Memory B cell (primary cell): Measurements from ENCODE around the gene GPR158.

ENCODE experiments used
- ATAC-seq: fragments of 150-1000 bp; cut with Tn5 transposase; 2 replicates; pipeline ENCODE4 v1.10.0; 2021; ENCODE audit warnings: low read depth, mild to moderate bottlenecking, moderate library complexity
- DNase-seq, 2 donors: peaks; one replicate each; pipeline ENCODE4 v3.0.0; 2022; ENCODE audit warnings: low spot score in 2 of 2
- H3K27ac Mint-ChIP-seq: one replicate; pipeline ENCODE4 v1.8.0; 2022; ENCODE audit warnings: mild to moderate bottlenecking, moderate library complexity, mixed read lengths
- H3K27me3 Mint-ChIP-seq: one replicate; pipeline ENCODE4 v1.8.0; 2022; ENCODE audit warnings: mixed read lengths
- H3K36me3 Mint-ChIP-seq: one replicate; pipeline ENCODE4 v1.8.0; 2022; ENCODE audit warnings: mild to moderate bottlenecking, mixed read lengths
- H3K4me1 Mint-ChIP-seq: one replicate; pipeline ENCODE4 v1.8.0; 2022; ENCODE audit warnings: mixed read lengths
- H3K4me3 Mint-ChIP-seq: one replicate; pipeline ENCODE4 v1.8.0; 2022; ENCODE audit warnings: mild to moderate bottlenecking, moderate library complexity, mixed read lengths
- H3K9me3 Mint-ChIP-seq: one replicate; pipeline ENCODE4 v1.8.0; 2022; ENCODE audit warnings: mixed read lengths

The GPR158 gene

DNA sequence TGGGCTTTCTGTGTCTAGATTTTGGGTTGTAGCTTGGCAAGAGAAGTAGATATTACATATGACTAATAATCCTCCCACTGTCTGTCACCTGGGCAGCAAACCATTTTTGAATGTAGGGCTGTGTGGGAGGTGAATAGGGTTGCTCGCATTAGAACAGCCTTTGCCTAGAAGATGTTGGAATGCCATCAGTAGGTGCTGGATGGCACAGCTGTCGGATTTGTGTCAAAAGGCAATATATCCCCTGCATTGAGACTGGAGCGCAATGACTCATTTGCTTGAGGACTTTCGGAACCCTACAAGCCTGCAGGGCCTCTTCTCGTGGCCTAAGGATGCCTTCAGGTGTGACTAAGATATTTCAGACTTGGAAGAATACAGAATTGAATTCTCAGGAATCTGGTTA, 323.8 kb downstream of the GPR158 start:
- H3K4me1 Mint-ChIP-seq: no peaks in the 10 kb centered on the region
- no peak overlapping the region for H3K4me3 Mint-ChIP-seq
- no peaks in the 10 kb centered on the region for H3K36me3 Mint-ChIP-seq
- ATAC-seq: no peak
- H3K27ac Mint-ChIP-seq: no peak overlapping the region
- peaks cover 2% of the 10 kb centered on the region for H3K9me3 Mint-ChIP-seq
- peaks cover 1% of the 10 kb centered on the region for H3K27me3 Mint-ChIP-seq
- DNase-seq: no peak

DNA sequence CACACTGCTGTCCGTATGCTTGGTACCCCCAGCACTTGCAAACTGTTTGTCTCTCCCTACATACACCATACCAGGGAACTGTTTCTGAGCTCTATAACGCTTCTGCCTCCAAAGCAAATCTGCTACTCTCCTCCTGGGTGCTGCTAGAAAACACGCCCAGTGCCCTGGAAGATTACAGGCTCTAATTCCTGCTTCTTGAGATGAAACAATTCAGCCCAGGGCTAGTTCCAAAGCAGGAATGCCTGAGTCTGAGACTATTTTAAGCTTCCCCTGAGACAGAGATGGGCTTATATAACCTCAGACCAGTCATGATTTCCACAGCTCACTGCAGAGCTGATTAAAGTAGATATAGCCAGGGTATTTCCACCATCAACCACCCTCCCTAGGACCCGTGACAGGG, 327.1 kb downstream of the GPR158 start:
- Mint-ChIP-seq H3K27me3 (peaks cover 1% of the 10 kb centered on the region), H3K4me3 (no peak overlapping the region), H3K36me3 (no peaks in the 10 kb centered on the region), H3K9me3 (peaks cover 2% of the 10 kb centered on the region), H3K27ac (no peak overlapping the region), H3K4me1 (no peaks in the 10 kb centered on the region)
- no peak for ATAC-seq
- DNase-seq: no peak

DNA sequence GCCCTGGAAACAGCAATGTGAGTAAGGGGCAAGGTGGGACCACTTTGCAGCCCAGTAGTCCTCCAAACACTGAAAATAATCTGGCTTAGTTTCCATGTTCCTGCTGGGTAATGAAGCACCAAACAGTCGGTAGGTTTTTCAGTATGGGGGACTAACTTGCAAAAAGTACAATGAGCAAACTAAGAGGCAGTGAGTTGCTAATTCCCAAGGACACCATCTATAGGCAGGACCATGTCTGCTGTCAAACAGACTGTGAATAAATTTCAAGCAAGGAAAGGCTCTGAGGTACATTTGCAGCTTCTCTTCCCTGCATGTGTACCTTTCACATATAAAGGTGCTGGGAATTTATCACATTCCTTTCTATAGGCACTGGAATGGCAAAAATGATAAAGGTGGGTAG, 327.7 kb downstream of the GPR158 start:
- Mint-ChIP-seq H3K9me3 (peaks cover 2% of the 10 kb centered on the region), H3K4me3 (no peak overlapping the region), H3K36me3 (no peaks in the 10 kb centered on the region), H3K27ac (no peak overlapping the region), H3K4me1 (no peaks in the 10 kb centered on the region), H3K27me3 (peaks cover 1% of the 10 kb centered on the region)
- DNase-seq: no peak
- ATAC-seq: no peak

GRCh38 chr10:25504306-25504705, 329.5 kb downstream of the GPR158 start:
- H3K36me3 Mint-ChIP-seq: no peaks in the 10 kb centered on the region
- DNase-seq (no peak), ATAC-seq (no peak)
- peaks cover 1% of the 10 kb centered on the region for H3K27me3 Mint-ChIP-seq
- no peak overlapping the region for H3K4me3 Mint-ChIP-seq
- H3K27ac Mint-ChIP-seq: no peak overlapping the region
- peaks cover 2% of the 10 kb centered on the region for H3K9me3 Mint-ChIP-seq
- no peaks in the 10 kb centered on the region for H3K4me1 Mint-ChIP-seq

GRCh38 chr10:25504838-25505237, 330.0 kb downstream of the GPR158 start:
- H3K27me3 Mint-ChIP-seq: no peaks in the 10 kb centered on the region
- H3K36me3 Mint-ChIP-seq: no peaks in the 10 kb centered on the region
- H3K27ac Mint-ChIP-seq: no peak overlapping the region
- no peaks in the 10 kb centered on the region for H3K9me3 Mint-ChIP-seq
- ATAC-seq (no peak), DNase-seq (no peak)
- H3K4me3 Mint-ChIP-seq: no peak overlapping the region
- no peaks in the 10 kb centered on the region for H3K4me1 Mint-ChIP-seq

DNA sequence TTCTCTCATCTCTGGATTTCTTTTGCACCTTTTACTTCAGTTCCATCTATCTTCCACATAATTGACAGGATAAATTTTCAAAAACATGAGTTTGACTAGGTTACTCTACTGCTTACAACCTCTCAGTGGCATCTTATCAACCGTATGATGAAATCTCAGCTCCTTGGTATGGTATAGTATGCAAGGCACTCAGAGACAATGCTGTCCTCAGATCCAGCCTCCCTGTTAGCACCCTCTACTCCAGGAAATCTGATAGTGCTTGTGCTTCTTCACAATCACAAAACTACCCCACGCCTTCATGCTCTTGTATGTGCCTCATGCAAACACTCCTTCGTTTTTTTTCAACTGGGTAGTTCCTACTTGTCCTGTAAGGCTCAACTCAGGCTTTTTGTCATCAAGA, 330.7 kb downstream of the GPR158 start:
- Mint-ChIP-seq H3K36me3 (no peaks in the 10 kb centered on the region), H3K27me3 (no peaks in the 10 kb centered on the region), H3K4me1 (no peaks in the 10 kb centered on the region), H3K4me3 (no peak overlapping the region), H3K9me3 (no peaks in the 10 kb centered on the region), H3K27ac (no peak overlapping the region)
- no peak for DNase-seq
- no peak for ATAC-seq

- H3K4me3 Mint-ChIP-seq: no peak overlapping the region
- H3K27me3 Mint-ChIP-seq: no peaks in the 10 kb centered on the region
- no peaks in the 10 kb centered on the region for H3K36me3 Mint-ChIP-seq
- no peaks in the 10 kb centered on the region for H3K4me1 Mint-ChIP-seq
- DNase-seq (no peak), ATAC-seq (no peak)
- peaks cover 3% of the 10 kb centered on the region for H3K9me3 Mint-ChIP-seq
- H3K27ac Mint-ChIP-seq: no peak overlapping the region
These were observed 332.1 kb downstream of the GPR158 start for GRCh38 chr10:25506821-25507335.

DNA sequence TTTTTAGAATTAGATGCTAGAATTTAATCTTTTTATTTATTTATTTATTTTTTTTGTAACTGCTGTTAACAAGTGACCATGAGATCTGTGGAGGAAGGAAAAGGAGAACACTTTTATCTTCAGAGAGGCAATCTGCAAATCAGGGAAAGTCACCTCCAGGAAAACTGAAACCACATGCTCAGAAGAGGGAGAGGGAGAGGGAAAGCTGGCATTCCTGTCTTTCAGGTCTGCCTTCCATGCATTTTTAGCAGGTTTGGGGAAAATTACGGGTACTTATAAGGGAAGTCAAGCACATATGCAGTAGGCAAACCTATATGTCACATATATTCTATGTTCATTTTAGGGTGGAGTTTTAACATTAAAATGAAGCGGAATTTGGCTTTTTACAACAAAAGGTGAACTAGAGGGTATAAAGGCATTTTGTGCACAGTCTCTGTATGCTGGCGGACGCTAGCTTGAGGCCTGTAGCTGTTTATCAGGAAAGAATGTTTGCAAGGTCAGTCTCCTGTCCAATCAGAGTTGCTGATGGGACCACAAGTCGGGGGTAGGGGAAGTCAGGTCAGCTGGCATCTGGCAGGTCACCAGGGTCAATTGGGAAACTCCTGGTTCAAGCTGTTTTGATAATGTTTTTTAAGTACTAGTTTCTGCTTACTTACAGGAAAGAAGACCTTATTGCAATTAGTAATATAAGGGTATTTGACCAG, 333.5 kb downstream of the GPR158 start:
- no peak overlapping the region for H3K27ac Mint-ChIP-seq

GRCh38 chr10:25509151-25509550, 334.4 kb downstream of the GPR158 start:
- DNase-seq: no peak
- Mint-ChIP-seq H3K9me3 (peaks cover 8% of the 10 kb centered on the region), H3K27ac (no peak overlapping the region), H3K4me1 (no peaks in the 10 kb centered on the region), H3K4me3 (no peak overlapping the region), H3K36me3 (no peaks in the 10 kb centered on the region), H3K27me3 (no peaks in the 10 kb centered on the region)
- no peak for ATAC-seq

More for the DNA sequence above, 333.5 kb downstream of the GPR158 start:
- no peak for ATAC-seq
- no peak overlapping the region for H3K4me3 Mint-ChIP-seq
- no peaks in the 10 kb centered on the region for H3K4me1 Mint-ChIP-seq
- no peaks in the 10 kb centered on the region for H3K36me3 Mint-ChIP-seq
- DNase-seq: no peak
- H3K9me3 Mint-ChIP-seq: peaks cover 5% of the 10 kb centered on the region
- no peaks in the 10 kb centered on the region for H3K27me3 Mint-ChIP-seq

GRCh38 chr10:25522294-25522693, 347.5 kb downstream of the GPR158 start:
- Mint-ChIP-seq H3K36me3 (no peaks in the 10 kb centered on the region), H3K4me3 (no peak overlapping the region), H3K27me3 (peaks cover 2% of the 10 kb centered on the region), H3K27ac (no peak overlapping the region), H3K4me1 (no peaks in the 10 kb centered on the region), H3K9me3 (no peaks in the 10 kb centered on the region)
- DNase-seq: no peak
- ATAC-seq: no peak

DNA sequence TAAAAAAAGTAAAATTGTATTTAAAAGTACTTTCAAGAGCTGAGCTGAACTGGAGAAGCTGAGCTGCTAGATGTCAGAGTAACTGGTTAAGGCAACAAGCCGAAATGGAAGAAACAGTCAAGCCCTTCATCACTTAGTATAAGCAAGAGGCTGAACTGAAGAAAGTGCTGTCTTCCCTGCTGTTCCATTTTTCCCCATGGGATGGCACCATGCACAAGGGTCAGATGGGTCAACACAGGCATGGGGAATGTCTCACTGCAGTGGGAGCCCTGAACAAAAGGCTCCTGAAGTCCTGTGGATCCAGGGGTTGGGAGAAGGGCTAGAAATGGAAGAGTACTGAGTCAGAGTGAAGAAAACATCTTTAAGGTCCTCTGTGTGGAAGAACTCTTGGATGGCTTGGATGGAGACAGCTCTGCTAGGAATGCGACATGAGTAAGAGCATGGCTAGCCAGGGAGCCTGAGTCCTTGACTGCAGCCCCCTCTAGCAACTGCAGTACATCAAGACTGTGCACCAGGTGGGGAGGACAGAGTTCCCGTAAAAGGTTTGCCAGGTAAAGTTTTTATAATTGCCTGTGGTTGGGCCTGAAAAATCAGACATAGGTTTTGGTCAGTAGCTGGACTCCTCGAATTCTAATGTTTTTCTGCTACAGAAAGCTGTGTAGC, 348.3 kb downstream of the GPR158 start:
- no peak for DNase-seq
- Mint-ChIP-seq H3K4me3 (no peak overlapping the region), H3K36me3 (no peaks in the 10 kb centered on the region), H3K9me3 (no peaks in the 10 kb centered on the region), H3K4me1 (no peaks in the 10 kb centered on the region), H3K27me3 (peaks cover 2% of the 10 kb centered on the region), H3K27ac (no peak overlapping the region)
- ATAC-seq: no peak

DNA sequence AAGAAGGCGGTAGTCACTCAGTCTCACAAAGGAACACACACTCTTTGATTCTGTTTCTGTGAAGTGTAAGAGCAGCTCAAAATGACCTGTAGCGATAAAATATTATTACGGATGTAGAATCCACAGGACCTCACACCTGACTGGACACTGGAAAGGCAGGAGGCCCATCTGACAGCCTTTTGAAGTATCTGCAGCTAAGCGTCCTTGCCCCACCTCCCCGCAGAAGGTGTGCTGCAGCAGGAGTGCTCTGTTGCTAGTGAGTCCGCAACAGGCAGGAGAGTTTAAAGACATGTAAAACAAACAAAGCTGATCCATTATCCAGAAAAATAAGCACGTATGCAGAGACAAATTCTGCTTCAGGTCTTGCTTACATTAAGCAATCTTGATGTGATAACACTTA, 355.5 kb downstream of the GPR158 start:
- Mint-ChIP-seq H3K4me1 (no peaks in the 10 kb centered on the region), H3K9me3 (no peaks in the 10 kb centered on the region), H3K4me3 (no peak overlapping the region), H3K27ac (no peak overlapping the region), H3K27me3 (no peaks in the 10 kb centered on the region), H3K36me3 (no peaks in the 10 kb centered on the region)
- ATAC-seq: no peak
- no peak for DNase-seq

DNA sequence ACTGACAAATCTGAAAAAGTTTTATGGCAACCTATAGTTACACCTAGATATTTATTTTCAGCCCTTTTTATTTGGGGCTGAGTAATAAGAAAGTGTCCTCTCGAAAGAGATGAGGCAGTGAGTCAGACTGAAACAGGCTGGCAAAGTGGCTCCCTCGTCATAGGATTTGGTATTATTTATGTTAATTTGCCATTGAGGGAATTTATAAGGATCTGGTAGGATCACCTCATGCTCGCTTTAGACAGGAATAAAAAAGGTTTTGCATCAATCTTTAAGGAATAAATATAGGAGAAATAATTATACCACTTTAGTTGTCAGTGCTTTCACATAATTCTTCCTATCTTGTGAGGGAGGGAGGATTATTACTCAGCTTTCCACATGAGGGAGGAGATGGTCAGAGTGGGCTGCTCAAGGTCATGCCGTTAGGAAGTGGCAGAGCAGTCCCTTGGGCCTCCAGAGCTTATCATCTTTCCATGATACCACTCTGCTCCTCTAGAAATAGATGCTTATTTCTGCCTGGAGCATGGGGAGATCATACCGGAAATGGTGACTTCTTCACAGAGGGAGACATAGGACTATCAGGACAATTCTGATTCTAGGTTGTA, 356.8 kb downstream of the GPR158 start:
- no peaks in the 10 kb centered on the region for H3K4me1 Mint-ChIP-seq

DNA sequence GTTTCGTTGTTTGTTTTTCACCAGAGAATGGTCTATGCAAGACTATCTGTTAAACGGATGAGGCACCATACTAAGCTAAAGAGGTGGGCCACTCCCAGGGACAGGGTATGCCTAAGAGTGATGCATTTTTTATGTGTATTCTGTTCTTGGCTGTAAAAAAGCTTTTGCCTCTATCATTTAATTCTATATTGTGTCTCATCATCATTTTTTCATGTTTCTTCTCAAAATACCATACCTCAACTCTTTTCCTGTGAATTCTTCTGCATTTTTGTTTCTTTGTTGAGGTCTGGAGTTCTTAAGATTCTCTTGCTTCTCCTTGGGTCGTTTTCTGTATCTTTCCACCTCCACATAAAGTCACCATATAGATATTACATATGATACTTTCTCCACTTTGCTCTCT, 357.4 kb downstream of the GPR158 start:
- no peaks in the 10 kb centered on the region for H3K36me3 Mint-ChIP-seq
- H3K4me3 Mint-ChIP-seq: no peak overlapping the region
- no peaks in the 10 kb centered on the region for H3K27me3 Mint-ChIP-seq
- no peaks in the 10 kb centered on the region for H3K4me1 Mint-ChIP-seq
- H3K27ac Mint-ChIP-seq: no peak overlapping the region
- DNase-seq (no peak), ATAC-seq (no peak)
- no peaks in the 10 kb centered on the region for H3K9me3 Mint-ChIP-seq

More for the DNA sequence above, 356.8 kb downstream of the GPR158 start:
- Mint-ChIP-seq H3K27ac (no peak overlapping the region), H3K9me3 (no peaks in the 10 kb centered on the region), H3K4me3 (no peak overlapping the region), H3K36me3 (no peaks in the 10 kb centered on the region), H3K27me3 (no peaks in the 10 kb centered on the region)
- ATAC-seq (no peak), DNase-seq (no peak)
